ENCODE measurements around the gene VARS2. TPM values are rescaled to one million over a fixed set of nuclear protein-coding genes. Genes with fewer than 3 reads are reported as not detected.

The VARS2 gene
- total and polyA plus RNA-seq, 2 donors (not counting 3 experiments of a cell fraction or from before 2014, with no cell fraction given), result 17.8 to 34.3 TPM

DNA sequence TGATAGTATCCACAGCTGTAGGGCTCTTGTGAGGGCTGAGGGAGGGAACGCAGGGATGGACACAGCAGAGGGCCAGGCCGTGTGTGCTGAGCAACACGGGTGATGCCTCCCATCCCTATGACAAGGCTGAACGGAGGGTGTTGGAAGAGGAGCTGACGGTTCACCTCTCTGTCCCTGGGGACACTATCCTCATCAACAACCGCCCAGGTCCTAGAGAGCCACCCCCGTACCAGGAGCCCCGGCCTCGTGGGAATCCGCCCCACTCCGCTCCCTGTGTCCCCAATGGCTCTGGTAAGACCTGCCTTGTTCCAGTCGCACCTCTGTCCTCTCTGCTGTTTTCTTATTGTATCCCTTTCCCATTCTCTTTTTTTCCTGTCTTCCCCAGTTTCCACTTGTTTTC, 19.7 kb upstream of the VARS2 start:
- dilution Hi-C loops (cut with MboI; ENCODE audit: extremely low pct_ligation_motif_present, low sequenced_read_pairs), result loop anchor here (25.0 kb wide), 1 partner anchor 157 kb away; the partner anchor contains the start of genes FLOT1 and IER3
- Histone ChIP-seq H3K9me3 (replicated peaks; ENCODE audit: control insufficient read depth, insufficient read depth, low read length) (no peaks in the 10 kb centered on the region), H3K27ac (ENCODE audit: insufficient read depth, low read depth, low read length) (no peak overlapping the region), H2AFZ (ENCODE audit: low read depth, low read length) (no peak overlapping the region), H3K36me3 (ENCODE audit: control insufficient read depth in 2 of 2, extremely low read depth in 1 of 2, insufficient read depth in 2 of 2, low read length in 2 of 2) (peaks cover 0 to 7% of the 10 kb centered on the region in 2 experiments), H3K9ac (replicated peaks; ENCODE audit: extremely low read depth, insufficient read depth, low read length) (no peak overlapping the region), H3K9me1 (replicated peaks; ENCODE audit: control insufficient read depth, extremely low read depth, insufficient read depth, low read length) (no peaks in the 10 kb centered on the region), H3K27me3 (ENCODE audit: control insufficient read depth in 2 of 2, insufficient read depth in 2 of 2, low read length in 2 of 2) (no peaks in the 10 kb centered on the region), H3K4me2 (ENCODE audit: insufficient read depth, low read length) (no peak overlapping the region), H3K4me1 (ENCODE audit: control insufficient read depth, extremely low read depth, insufficient read depth, low read length) (no peaks in the 10 kb centered on the region), H3K79me2 (ENCODE audit: control insufficient read depth, insufficient read depth, low read length) (no peaks in the 10 kb centered on the region), H4K20me1 (replicated peaks; ENCODE audit: control insufficient read depth, extremely low read depth, insufficient read depth, low read length) (no peaks in the 10 kb centered on the region), H3K4me3 (replicated peaks in 1 of 3; ENCODE audit: insufficient read depth in 1 of 3, low read depth in 1 of 3, low read length in 3 of 3) (no peak overlapping the region)
- BruUV-seq (replicated peaks), result no TSS peak
- intact Hi-C loops (cut with micrococcal nuclease), result no loop called here
- FAIRE-seq (no peak), DNase-seq (ENCODE audit: low read depth, low spot score) (no peak)
- POLR2A ChIA-PET, result no interaction called here
- TF ChIP-seq FOS (IDR thresholded peaks at IDR 0.05; ENCODE audit: borderline replicate concordance, insufficient read depth, low read length), result no peak
- no peak for TF ChIP-seq GATA2 (IDR thresholded peaks at IDR 0.05; ENCODE audit: insufficient read depth, insufficient read length, low read depth, low read length)
- TF ChIP-seq JUN (IDR thresholded peaks at IDR 0.05; ENCODE audit: borderline replicate concordance, insufficient read depth, insufficient read length, low read depth), result no peak
- TF ChIP-seq, protein P1, sequence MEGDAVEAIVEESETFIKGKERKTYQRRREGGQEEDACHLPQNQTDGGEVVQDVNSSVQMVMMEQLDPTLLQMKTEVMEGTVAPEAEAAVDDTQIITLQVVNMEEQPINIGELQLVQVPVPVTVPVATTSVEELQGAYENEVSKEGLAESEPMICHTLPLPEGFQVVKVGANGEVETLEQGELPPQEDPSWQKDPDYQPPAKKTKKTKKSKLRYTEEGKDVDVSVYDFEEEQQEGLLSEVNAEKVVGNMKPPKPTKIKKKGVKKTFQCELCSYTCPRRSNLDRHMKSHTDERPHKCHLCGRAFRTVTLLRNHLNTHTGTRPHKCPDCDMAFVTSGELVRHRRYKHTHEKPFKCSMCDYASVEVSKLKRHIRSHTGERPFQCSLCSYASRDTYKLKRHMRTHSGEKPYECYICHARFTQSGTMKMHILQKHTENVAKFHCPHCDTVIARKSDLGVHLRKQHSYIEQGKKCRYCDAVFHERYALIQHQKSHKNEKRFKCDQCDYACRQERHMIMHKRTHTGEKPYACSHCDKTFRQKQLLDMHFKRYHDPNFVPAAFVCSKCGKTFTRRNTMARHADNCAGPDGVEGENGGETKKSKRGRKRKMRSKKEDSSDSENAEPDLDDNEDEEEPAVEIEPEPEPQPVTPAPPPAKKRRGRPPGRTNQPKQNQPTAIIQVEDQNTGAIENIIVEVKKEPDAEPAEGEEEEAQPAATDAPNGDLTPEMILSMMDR (IDR thresholded peaks at IDR 0.05; ENCODE audit: extremely low read depth in 1 of 2, insufficient read depth in 1 of 2, low read depth in 1 of 2, low read length in 2 of 2), result no peak
- CTCF ChIA-PET, result interaction anchor here (1.6 kb wide), 1 partner anchor 10 kb away, joined by 3 read pairs; the partner anchor contains the start of gene DDR1

DNA sequence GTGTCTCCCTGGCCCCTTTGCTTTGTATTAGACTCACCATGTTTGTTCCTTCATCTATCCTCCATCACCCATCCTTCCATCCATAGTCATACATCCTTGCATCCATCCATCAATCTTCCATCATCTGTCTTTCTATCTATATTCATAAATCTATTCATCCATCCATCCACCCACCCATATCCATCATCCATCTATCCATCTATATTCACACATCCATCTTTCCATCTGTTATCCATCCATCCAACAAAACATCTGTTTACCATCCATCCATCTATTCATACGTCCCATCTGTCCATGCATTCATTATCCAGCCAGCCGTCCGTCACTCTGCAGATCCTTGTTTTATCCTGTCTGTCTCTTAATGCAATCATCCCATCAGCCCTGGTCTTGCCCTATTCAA, 19.1 kb upstream of the VARS2 start:
- intact Hi-C loops (cut with micrococcal nuclease), result no loop called here
- no peak for FAIRE-seq

More for the DNA sequence above, 19.1 kb upstream of the VARS2 start:
- TF ChIP-seq, protein P1 (IDR thresholded peaks at IDR 0.05; ENCODE audit: extremely low read depth in 1 of 2, insufficient read depth in 1 of 2, low read depth in 1 of 2, low read length in 2 of 2), result no peak
- TF ChIP-seq GATA2 (IDR thresholded peaks at IDR 0.05; ENCODE audit: insufficient read depth, insufficient read length, low read depth, low read length), result no peak
- TF ChIP-seq EZH2 (IDR thresholded peaks at IDR 0.05; ENCODE audit: borderline replicate concordance, low read depth, low read length, severe bottlenecking), result no peak
- TF ChIP-seq, protein P2, sequence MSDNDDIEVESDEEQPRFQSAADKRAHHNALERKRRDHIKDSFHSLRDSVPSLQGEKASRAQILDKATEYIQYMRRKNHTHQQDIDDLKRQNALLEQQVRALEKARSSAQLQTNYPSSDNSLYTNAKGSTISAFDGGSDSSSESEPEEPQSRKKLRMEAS (IDR thresholded peaks at IDR 0.05; ENCODE audit: insufficient read depth, insufficient read length), result no peak
- no peak for TF ChIP-seq FOS (IDR thresholded peaks at IDR 0.05; ENCODE audit: borderline replicate concordance, insufficient read depth, low read length)
- TF ChIP-seq POLR2A (IDR thresholded peaks at IDR 0.05; ENCODE audit: low read depth, low read length), result no peak
- no peak for TF ChIP-seq JUN (IDR thresholded peaks at IDR 0.05; ENCODE audit: borderline replicate concordance, insufficient read depth, insufficient read length, low read depth)
- TF ChIP-seq POLR2AphosphoS5 (IDR thresholded peaks at IDR 0.05; ENCODE audit: insufficient read depth, low read depth, low read length), result no peak
- no peak for TF ChIP-seq MYC (IDR thresholded peaks at IDR 0.05; ENCODE audit: low read depth, low read length)
- Histone ChIP-seq H3K9me1 (replicated peaks; ENCODE audit: control insufficient read depth, extremely low read depth, insufficient read depth, low read length) (no peaks in the 10 kb centered on the region), H3K9ac (replicated peaks; ENCODE audit: extremely low read depth, insufficient read depth, low read length) (no peak overlapping the region), H3K36me3 (ENCODE audit: control insufficient read depth in 2 of 2, extremely low read depth in 1 of 2, insufficient read depth in 2 of 2, low read length in 2 of 2) (peaks cover 0 to 7% of the 10 kb centered on the region in 2 experiments), H3K9me3 (replicated peaks; ENCODE audit: control insufficient read depth, insufficient read depth, low read length) (no peaks in the 10 kb centered on the region), H4K20me1 (replicated peaks; ENCODE audit: control insufficient read depth, extremely low read depth, insufficient read depth, low read length) (no peaks in the 10 kb centered on the region), H3K79me2 (ENCODE audit: control insufficient read depth, insufficient read depth, low read length) (no peaks in the 10 kb centered on the region), H3K27ac (ENCODE audit: insufficient read depth, low read depth, low read length) (no peak overlapping the region), H3K27me3 (ENCODE audit: control insufficient read depth in 2 of 2, insufficient read depth in 2 of 2, low read length in 2 of 2) (no peaks in the 10 kb centered on the region), H3K4me1 (ENCODE audit: control insufficient read depth, extremely low read depth, insufficient read depth, low read length) (no peaks in the 10 kb centered on the region), H2AFZ (ENCODE audit: low read depth, low read length) (no peak overlapping the region), H3K4me3 (replicated peaks in 1 of 3; ENCODE audit: insufficient read depth in 1 of 3, low read depth in 1 of 3, low read length in 3 of 3) (no peak overlapping the region), H3K4me2 (ENCODE audit: insufficient read depth, low read length) (no peak overlapping the region)
- BruUV-seq (replicated peaks), result no TSS peak
- POLR2A ChIA-PET, result no interaction called here
- dilution Hi-C loops (cut with MboI; ENCODE audit: extremely low pct_ligation_motif_present, low sequenced_read_pairs), result loop anchor here (25.0 kb wide), 1 partner anchor 158 kb away; the partner anchor contains the start of genes FLOT1 and IER3
- CTCF ChIA-PET, result no interaction called here
- DNase-seq (ENCODE audit: low read depth, low spot score), result no peak
